GM11168 (cell line): ENCODE results near the gene PRR15.

ENCODE experiments used
- in situ Hi-C: fragments of 300-500 bp; cut with MboI; formaldehyde crosslinking; loops from one replicate; pipeline ENCODE4 v1.12.0; 2022; ENCODE audit warnings: low sequenced_read_pairs; ENCODE audit not compliant: unreplicated experiment

PRR15 gene

DNA sequence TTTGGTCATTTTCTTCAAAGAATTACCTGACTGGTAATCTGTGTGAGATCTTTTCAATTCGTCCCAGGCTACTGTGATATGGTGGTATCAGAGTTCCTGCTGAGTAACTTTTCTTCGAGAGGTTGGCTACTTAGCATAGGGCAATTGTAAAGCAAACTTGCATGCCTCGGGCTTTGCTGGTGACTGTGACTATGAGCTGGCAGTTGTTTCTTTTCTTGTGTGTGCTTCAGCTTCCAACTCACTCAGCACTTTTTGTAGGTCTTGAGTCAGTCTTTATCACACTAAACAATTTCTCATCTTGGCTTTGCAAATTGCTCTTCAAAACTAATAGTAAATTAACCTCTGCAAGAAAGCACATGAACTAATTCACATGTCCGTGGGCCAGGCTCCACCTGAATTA is 44.3 kb downstream of the PRR15 start:
- in situ Hi-C loops: no loop called here

DNA sequence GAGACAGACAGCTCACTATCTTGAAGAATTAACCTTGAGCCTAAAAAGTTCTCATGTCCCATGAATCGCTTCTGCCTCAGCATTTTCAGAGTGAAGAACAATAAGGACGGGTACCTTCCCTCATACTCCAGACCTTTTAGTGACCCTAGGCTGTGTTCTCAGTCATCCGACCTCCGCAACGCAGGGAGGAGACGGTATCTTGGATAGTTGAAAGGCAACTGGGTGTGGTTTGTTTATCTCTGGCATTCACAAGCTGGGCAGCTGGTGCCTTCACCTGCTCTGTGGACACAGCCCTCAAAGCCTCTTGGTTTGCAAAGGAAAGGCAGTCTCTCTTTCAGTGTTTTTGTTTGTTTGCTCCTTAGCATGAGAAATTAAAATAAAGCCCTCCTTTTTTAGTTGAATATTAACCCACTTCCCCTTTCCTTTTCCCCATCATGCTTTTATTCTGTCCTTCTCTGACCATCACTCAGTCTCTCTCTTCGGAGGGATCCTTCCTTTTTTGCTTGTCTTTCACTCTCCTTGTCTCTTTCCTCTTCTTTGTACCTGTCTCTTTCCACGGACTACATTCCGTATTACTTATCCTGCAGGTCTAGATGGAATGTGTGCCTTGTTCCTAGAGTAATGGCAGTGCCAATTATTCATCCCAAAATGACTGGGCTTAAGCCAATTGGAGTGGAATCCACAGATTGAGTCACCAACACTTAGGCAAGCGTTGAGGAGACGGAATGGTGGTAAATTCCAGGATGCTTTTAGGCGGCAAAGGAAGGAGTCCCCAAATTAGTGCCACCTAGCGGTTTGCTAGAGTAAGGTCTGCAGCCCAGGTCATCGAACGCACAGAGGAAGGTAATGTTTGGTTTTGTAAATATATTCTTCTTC is 45.8 kb downstream of the PRR15 start:
- in situ Hi-C loops: no loop called here

DNA sequence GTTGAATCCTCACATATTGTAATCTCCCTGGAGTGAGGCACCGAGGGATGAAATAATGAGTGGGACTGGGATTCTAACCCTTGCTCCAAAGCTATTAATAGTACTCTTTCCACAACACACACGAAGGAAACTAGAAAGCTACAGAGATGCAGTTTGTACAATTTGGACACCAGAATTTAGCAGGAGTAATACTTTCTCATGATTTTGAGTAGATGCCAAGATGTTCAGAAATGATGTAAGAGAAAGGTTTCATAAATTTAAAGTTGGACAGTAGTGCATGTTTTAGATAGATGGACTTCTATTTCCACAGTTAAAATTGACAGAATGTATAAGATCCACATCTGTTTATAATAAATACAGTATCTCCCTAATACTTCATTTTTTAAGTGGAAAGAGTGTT is 46.5 kb downstream of the PRR15 start:
- in situ Hi-C loops: no loop called here

DNA sequence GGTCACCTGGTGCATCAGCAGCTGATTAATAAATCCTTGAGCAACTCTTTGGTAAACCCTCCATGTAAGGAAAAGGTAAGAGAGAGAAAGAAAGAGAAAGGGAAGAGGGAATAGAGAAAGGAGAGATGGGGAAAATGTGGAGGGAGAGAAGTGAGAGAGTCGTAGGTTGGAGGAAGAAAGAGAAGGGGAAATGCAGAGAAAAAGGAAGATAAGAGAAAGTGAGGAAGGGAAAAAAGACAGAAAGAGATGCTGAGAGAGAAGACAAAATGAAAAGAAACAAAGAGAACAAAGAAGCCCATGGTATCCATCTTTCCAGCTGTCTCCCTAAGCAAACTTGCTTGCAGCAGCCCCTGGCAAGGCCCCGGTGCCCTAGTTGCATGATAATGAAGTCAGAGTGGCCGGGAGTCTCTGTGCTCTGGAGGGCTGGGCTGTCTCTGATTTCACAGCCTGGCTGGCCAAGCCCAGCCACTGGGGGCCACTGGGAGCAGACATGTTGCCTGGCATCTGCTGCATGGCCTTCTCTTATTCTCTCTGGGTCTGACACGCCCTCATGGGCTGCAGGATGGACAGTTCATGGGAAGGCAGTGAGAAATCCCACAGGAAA is 48.4 kb downstream of the PRR15 start:
- in situ Hi-C loops: no loop called here

DNA sequence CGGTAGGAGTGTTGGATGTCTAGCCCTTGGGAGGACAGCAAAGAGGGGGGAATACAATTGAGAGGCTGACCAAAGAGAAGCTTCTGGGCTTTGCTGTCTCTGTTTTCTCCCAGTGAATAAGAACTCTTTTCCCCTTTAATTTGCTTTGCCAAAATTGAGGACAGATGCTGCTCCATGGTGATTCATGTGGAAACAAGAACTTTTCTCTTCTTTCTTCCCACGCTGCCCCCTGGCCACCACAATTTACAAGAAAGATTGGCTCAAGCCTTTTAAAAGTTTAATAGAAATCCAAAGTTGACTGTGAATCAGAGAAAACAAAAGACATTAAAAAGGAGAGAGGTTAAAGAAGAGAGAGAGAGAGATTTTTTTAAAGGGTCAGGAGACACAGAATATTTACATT is 49.0 kb downstream of the PRR15 start:
- in situ Hi-C loops: no loop called here

DNA sequence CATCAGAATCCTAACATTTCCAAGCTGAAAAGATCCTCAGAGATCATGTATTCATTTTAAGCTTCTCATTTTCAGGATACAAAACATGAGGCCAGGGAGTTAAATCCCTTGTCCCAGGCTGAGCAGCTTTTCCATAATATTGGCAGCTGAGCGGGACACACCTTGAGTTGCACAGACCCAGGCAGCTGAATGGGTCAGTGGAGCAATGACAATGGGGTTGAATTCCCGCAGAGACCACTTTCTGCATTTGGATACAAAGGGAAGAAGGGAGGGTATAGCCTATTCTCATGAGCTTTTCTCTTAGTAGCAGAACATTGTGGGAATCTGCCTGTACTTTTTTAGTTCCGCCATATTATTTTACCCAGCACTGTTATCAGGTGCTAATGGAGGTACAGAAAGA is 49.5 kb downstream of the PRR15 start:
- in situ Hi-C loops: no loop called here

DNA sequence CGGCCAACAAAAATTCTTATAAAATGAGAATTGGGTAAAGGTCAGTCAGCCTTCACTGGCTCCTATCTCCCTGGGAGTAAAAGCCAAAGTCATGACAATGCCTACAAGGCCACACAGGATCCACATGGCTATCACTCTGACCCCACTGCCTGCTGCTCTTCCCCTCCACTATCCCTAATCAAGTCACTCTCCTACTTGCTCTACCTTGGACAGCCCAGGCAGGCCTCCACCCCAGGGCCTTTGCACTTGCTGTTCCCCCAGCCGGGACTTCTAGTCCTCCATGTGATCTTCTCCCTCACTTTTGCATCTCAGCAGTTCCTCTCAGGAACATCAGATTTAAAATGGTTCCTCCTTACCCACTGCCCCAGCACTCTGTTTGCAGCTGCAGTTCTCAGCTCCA is 50.6 kb downstream of the PRR15 start:
- in situ Hi-C loops: no loop called here
